ENCODE results near the gene ATG101. TPM values are rescaled to one million over a fixed set of nuclear protein-coding genes. Genes with fewer than 3 reads are reported as not detected.

Gene ATG101
- polyA plus RNA-seq, 1 donor (not counting 4 experiments of a cell fraction or from before 2014, with no cell fraction given), result 62.7 TPM

- no peak overlapping the region for H3K4me2 ChIP-seq (ENCODE audit: control insufficient read depth, extremely low read depth, insufficient read depth, low read depth, low read length)
- no peak overlapping the region for H3K4me3 ChIP-seq (ENCODE audit: control insufficient read depth in 2 of 3, extremely low read depth in 1 of 3, insufficient read depth in 2 of 3, low read depth in 1 of 3, low read length in 3 of 3)
- DNase-seq (ENCODE audit: low read depth, low spot score), result no peak
- no peak for FAIRE-seq
- H3K9ac ChIP-seq (ENCODE audit: control insufficient read depth, extremely low read depth, insufficient read depth, low read length), result no peak overlapping the region
- H3K36me3 ChIP-seq (ENCODE audit: control insufficient read depth in 2 of 2, extremely low read depth in 1 of 2, insufficient read depth in 2 of 2, low read length in 2 of 2), result no peaks in the 10 kb centered on the region
- dilution Hi-C loops (cut with MboI; ENCODE audit: extremely low pct_ligation_motif_present, low sequenced_read_pairs), result no loop called here
- H4K20me1 ChIP-seq (ENCODE audit: control insufficient read depth, extremely low read depth, insufficient read depth, low read length), result no peaks in the 10 kb centered on the region
- no peak overlapping the region for H3K27ac ChIP-seq (ENCODE audit: control insufficient read depth, insufficient read depth, low read length)
- no peaks in the 10 kb centered on the region for H3K9me3 ChIP-seq (ENCODE audit: control insufficient read depth, low read depth, low read length)
- no peaks in the 10 kb centered on the region for H3K79me2 ChIP-seq (ENCODE audit: control insufficient read depth, insufficient read depth, low read length)
- H3K27me3 ChIP-seq (ENCODE audit: control insufficient read depth, extremely low read depth, insufficient read depth, low read length), result peaks cover 13% of the 10 kb centered on the region
- no peaks in the 10 kb centered on the region for H3K9me1 ChIP-seq (ENCODE audit: control insufficient read depth, extremely low read depth, insufficient read depth, low read length)
- TF ChIP-seq EZH2 (IDR thresholded peaks at IDR 0.05; ENCODE audit: low read length) (no peak), CTCF (optimal IDR thresholded peaks at IDR 0.05 in 1 of 3, IDR thresholded peaks at IDR 0.05 in 1 of 3, conservative IDR thresholded peaks at IDR 0.05 in 1 of 3; ENCODE audit: extremely low read depth in 1 of 3, insufficient read depth in 2 of 3, low read length in 3 of 3) (no peak)
- no peak overlapping the region for H2AFZ ChIP-seq (ENCODE audit: control insufficient read depth, low read length)
- peaks cover 23% of the 10 kb centered on the region for H3K4me1 ChIP-seq (ENCODE audit: control insufficient read depth, extremely low read depth, insufficient read depth, low read length)
These were observed 53.1 kb downstream of the ATG101 start for GRCh38 chr12:52122904-52123303.

- no peak overlapping the region for H3K9ac ChIP-seq (ENCODE audit: control insufficient read depth, extremely low read depth, insufficient read depth, low read length)
- H3K9me1 ChIP-seq (ENCODE audit: control insufficient read depth, extremely low read depth, insufficient read depth, low read length), result no peaks in the 10 kb centered on the region
- H3K27ac ChIP-seq (ENCODE audit: control insufficient read depth, insufficient read depth, low read length), result no peak overlapping the region
- H3K4me2 ChIP-seq (ENCODE audit: control insufficient read depth, extremely low read depth, insufficient read depth, low read depth, low read length), result no peak overlapping the region
- no peaks in the 10 kb centered on the region for H3K9me3 ChIP-seq (ENCODE audit: control insufficient read depth, low read depth, low read length)
- no peak for FAIRE-seq
- no peaks in the 10 kb centered on the region for H3K79me2 ChIP-seq (ENCODE audit: control insufficient read depth, insufficient read depth, low read length)
- H3K4me3 ChIP-seq (ENCODE audit: control insufficient read depth in 2 of 3, extremely low read depth in 1 of 3, insufficient read depth in 2 of 3, low read depth in 1 of 3, low read length in 3 of 3), result no peak overlapping the region
- peaks cover 13% of the 10 kb centered on the region for H3K27me3 ChIP-seq (ENCODE audit: control insufficient read depth, extremely low read depth, insufficient read depth, low read length)
- dilution Hi-C loops (cut with MboI; ENCODE audit: extremely low pct_ligation_motif_present, low sequenced_read_pairs), result no loop called here
- peaks cover 17% of the 10 kb centered on the region for H3K4me1 ChIP-seq (ENCODE audit: control insufficient read depth, extremely low read depth, insufficient read depth, low read length)
- no peaks in the 10 kb centered on the region for H4K20me1 ChIP-seq (ENCODE audit: control insufficient read depth, extremely low read depth, insufficient read depth, low read length)
- no peak overlapping the region for H2AFZ ChIP-seq (ENCODE audit: control insufficient read depth, low read length)
- no peaks in the 10 kb centered on the region for H3K36me3 ChIP-seq (ENCODE audit: control insufficient read depth in 2 of 2, extremely low read depth in 1 of 2, insufficient read depth in 2 of 2, low read length in 2 of 2)
- no peak for DNase-seq (ENCODE audit: low read depth, low spot score)
- TF ChIP-seq CTCF (optimal IDR thresholded peaks at IDR 0.05 in 1 of 3, IDR thresholded peaks at IDR 0.05 in 1 of 3, conservative IDR thresholded peaks at IDR 0.05 in 1 of 3; ENCODE audit: extremely low read depth in 1 of 3, insufficient read depth in 2 of 3, low read length in 3 of 3) (no peak), EZH2 (IDR thresholded peaks at IDR 0.05; ENCODE audit: low read length) (no peak)
These were observed 53.9 kb downstream of the ATG101 start for GRCh38 chr12:52123487-52124186.
